ENCODE measurements around the gene CTRB1.
"Not testable (repeated sequence)": the region's sequence is repeated elsewhere in the genome, so short reads cannot be mapped to it uniquely, and the experiment has no call there.

Gene CTRB1

DNA sequence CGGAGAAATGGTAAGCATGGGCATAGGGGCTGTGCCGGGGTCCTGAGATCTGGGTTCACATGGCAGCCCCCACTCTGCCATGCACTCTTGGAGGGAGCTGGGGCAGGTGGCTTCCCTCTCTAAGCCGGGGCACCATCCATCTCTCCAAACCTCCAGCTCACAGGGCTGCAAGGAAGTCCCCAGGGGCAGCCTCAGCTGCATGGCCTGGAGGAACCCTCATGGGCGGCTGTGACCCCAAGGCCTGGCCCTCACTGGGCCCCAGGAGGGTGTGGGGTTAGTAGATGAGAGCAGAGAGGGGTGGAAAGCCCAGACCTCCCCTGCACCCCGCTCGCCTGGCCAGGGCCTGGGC is 14.4 kb upstream of the CTRB1 start:
- DNase-seq (ENCODE audit: low read depth in 3 of 3), result no peak

DNA sequence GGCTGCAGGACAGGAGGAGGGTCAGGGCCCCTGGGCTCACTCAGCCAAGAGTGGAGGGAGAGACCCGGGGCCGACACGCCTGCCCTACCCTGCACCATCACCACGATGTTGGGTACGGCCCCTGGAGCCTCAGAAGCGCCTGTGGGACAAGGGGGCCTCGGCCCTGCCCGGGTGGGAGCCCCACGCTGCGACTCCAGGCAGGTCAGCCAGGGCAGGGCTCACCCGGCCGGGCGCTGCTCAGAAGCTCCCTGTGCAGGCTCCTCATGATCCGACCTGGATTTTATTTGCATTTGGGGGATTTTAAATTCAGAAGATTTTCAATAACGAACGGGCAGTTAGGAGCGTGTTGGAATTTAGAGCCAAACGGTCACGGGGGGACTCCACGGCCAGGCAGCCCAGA is 13.9 kb upstream of the CTRB1 start:
- DNase-seq (ENCODE audit: low read depth in 3 of 3), result not testable (repeated sequence)

DNA sequence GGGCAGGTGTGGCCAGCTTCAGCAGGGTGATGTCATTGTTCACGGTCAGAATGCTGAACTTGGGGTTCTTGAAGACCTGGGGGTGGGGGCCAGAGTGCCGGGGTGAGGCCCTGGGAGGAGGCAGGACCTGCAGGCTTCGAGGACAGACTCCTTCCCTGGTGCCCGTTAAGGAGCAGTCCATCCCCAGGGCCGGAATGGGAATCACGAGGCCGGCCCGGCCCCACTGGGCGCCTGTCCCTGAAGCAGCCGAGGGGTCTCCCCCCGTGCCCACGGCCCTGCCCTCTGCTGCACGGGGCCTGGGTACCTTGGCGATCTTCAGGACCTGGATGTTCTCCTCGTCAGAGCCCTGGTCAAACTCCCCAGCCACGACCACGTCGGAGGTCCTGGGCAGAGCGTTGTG is 13.3 kb upstream of the CTRB1 start:
- DNase-seq (ENCODE audit: low read depth in 3 of 3), result not testable (repeated sequence)

DNA sequence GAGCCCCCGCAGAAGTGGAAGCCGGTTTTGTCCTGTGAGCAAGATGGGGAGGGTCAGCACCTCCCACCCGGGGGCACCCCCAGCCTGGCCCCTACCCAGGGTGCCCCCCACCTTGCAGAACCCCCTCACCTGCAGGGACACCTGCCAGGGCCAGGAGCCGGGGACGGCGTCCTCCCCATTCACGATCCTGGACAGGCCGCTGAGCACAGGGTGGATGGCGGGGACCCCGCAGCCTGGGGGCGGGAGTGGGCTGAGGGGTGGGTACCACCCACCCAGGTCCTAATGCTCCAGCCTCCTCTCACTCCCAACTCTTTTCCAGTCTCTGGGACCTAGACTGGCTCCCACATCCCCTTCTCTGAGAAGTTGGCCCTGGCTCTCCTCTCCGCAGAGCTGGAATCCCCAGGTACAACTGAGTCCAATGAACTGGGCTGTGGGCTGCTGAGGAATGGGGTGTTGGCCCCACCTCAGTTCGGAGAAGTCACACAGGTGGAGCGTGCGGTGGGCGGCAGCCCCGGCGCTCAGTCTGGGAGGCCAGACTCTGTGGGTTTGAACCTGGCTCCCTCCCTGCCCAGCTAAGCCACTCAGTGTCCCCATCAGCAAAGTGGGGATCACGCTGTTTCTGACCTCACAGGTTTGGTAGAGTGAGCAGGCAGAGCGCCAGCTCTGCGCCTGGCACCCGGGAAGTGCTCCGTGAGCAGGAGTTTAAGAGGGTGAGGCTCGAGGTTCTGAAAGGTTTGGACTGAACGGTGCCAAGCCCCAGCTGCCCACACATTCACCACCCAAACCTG is 12.6 kb upstream of the CTRB1 start:
- not testable (repeated sequence) for DNase-seq (ENCODE audit: low read depth in 3 of 3)

DNA sequence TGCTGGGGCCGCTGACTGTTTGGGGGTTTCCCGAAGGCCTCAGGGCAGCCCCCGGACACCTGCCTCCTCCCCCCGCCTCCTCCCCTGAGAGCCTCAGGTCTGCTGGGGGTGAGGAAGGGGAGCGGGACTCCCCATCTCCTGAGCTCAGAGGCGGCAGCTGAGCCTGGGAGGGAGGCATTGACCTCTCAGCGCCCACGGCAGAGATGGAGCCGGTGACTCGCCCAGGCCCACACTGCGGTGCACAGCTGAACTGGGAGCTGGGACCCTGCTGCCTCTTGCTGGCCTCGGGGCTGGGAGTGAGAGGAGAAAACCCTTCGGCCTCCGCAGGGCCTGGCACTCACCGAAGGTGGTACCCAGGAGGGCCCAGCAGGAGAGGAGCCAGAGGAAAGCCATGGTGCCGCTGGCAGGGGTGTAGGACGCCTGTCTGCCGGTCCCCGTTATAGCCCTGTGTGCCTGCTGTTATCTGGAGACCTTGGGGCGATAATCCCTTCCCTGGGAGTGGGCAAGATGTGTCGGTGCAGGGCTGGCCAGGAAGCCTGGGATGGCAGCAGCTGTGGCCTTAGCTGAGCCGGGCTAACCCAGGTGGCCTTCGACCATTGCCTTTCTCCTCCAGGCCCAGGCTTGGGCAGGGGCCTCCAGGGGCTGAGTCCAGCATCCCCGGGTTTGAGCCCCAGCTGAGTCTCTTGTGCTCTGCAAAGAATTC is 11.9 kb upstream of the CTRB1 start, which contains the start of gene CTRB2:
Gene CTRB2, minus strand, starts transcription at position 413 of the 703 bp plus-strand sequence. Its CDS starts 20 bp downstream, at position 393.
- no peak for DNase-seq (ENCODE audit: low read depth in 3 of 3)

DNA sequence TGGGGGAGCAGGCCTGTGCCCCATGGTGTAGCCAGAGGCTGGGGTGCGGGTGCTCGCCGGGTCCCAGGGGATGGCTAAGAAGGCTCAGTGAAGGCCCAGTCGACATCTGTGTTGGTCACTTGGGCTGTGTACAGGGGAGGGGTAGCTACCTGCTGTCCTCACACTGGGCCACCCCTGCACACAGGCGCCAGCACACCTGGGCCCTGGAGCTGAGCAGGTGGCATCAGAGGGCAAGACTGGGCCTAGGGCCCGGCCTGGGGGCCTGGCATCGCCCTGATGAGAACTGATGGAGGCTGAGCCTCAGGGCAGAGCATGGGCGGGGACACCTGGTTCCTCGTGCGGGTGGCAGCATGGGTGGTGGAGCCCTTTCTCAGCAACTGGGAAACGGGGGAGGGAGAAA is 11.0 kb upstream of the CTRB1 start:
- no peak for DNase-seq (ENCODE audit: low read depth in 3 of 3)

DNA sequence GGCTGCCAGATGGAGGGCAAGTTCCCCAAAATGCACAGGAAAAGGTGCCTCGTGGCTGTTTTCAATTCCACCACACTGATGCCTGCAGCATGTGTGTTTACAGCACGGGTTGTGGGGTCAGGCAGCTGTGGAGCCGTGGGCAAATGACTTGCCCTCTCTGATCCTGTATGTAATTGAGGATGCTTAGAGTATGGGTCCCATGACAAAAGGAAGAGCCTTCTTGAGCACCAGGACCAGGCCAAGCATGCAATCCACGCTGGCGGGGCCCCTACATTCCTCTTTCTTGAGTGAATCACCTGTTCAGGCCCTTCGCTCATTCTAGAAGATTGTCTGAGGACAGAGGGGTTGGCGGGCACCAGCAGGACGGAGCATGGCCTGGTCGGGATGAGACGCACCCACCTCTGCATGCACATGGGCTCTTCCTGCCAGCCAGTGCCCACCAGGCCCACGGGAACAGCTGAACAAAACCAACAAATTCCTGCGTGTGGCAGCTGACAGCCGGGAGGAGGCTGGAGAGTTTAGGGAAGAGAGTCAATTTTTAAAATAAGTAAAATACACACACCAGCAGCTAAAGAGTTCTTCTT is 10.5 kb upstream of the CTRB1 start:
- no peak for DNase-seq (ENCODE audit: low read depth in 3 of 3)

DNA sequence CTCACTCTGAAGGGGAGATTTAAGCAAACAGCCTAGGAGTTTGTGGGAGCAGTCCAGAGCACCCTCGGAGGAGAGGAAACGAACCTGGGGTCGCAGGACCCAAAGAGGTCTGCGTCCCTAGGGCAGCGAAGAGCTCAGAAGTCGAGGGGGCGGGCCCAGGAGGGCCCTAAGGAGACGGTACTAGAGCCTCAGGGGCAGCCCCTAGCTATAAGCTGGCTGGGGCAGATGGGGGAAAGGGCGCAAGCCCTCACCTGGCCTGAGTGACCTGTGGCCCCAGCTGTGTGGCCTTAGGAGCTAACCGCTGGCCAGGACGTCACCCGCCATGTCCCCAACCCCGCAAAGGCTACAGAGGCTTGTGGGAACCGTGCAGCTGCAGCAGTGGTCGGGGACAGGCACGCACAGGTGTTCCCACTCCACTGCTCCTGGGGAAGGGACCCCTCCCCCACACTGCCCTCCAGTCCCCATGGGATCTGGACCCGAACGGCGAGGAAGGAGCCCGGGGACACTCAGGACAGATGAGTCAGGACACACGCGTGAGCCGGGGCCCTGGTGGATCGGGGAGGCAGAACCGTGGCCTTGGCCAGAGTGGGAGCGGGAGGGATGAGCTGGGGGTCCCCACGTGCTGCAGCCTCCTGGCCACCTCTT is 9.8 kb upstream of the CTRB1 start:
- DNase-seq (ENCODE audit: low read depth in 3 of 3), result no peak

DNA sequence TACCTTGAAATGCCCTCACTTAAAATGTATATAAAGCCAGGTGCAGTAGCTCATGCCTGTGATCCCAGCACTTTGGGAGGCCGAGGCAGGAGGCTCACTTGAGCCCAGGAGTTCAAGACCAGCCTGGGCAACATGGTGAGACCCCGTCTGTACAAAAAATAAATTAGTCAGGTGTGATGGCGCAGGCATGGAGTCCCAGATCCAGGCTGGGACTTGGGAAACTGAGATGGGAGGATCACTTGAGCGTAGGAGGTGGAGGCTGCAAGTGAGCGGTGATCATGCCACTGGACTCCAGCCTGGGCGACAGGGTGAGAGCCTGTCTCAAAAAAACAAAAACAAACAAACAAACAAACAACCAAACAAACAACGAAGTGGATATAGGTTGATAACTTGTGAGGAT is 9.3 kb upstream of the CTRB1 start:
- DNase-seq (ENCODE audit: low read depth in 3 of 3), result not testable (repeated sequence)

DNA sequence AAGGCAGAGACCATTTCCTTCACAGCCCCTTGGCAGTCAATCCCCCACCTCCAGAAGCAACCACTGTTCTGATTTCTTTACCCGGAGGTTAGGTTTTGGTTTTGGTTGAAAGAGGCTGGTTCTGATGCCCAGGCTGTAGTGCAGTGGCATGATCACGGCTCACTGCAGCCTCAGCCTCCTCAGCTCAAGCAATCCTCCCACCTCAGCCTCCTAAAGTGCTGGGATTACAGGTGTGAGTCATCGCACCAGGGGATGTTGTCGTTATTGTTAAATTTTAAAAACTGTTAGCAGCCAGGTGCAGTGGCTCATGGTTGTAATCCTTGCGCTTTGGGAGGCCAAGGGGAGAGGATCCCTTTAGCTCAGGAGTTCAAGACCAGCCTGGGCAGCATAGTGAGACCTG is 8.8 kb upstream of the CTRB1 start:
- DNase-seq (ENCODE audit: low read depth in 3 of 3), result no peak

DNA sequence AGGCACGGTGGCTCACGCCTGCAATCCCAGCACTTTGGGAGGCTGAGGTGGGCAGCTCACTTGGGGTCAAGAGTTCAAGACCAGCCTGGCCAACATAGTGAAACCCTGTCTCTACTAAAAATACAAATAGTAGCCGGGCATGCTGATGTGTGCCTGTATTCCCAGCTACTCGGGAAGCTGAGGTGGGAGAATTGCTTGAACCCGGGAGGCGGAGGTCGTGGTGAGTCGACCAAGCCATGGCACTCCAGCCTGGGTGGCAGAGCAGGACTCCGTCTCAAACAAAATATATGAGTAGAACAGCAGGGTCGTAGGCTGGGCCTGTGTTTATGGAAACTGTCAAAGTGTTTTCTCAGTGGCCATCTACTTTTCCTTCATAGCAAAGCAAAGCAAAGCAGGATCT is 7.5 kb upstream of the CTRB1 start:
- not testable (repeated sequence) for DNase-seq (ENCODE audit: low read depth in 3 of 3)

DNA sequence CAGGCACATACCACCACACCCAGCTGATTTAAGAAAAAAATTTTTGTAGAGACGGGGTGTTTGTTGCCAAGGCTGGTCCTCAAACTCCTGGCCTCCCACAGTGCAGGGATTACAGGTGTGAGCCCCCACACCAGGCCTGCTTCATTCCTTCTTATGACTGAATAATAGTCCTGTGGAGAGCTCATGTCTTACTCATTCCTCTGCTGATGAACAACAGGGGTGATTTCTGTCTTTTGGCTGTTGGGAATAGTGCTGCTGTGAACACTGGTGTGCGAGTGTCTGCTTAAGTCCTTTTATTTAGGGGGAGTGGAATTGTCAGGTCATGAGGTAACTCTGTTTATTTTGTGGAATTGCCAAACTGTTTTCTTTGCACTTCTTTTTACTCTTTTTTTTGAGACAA is 2.7 kb upstream of the CTRB1 start:
- no peak for DNase-seq (ENCODE audit: low read depth in 3 of 3)

DNA sequence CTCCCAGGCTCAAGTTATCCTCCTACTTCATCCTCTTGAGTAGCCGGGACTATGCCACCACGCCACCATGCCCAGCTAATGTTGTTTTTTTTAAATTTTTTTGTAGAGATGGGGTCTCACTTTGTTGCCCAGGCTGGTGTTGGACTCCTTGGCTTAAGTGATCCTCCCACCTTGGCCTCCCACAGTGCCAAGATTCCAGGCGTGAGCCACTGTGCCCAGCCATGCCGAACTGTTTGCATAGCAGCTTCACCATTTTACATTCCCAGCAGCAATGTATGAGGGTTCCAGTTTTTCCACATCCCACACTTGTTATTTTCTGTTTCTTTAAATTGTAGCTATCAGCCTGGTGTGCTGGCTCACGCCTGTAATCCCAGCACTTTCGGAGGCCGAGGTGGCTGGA is 2.2 kb upstream of the CTRB1 start:
- DNase-seq (ENCODE audit: low read depth in 3 of 3), result no peak

DNA sequence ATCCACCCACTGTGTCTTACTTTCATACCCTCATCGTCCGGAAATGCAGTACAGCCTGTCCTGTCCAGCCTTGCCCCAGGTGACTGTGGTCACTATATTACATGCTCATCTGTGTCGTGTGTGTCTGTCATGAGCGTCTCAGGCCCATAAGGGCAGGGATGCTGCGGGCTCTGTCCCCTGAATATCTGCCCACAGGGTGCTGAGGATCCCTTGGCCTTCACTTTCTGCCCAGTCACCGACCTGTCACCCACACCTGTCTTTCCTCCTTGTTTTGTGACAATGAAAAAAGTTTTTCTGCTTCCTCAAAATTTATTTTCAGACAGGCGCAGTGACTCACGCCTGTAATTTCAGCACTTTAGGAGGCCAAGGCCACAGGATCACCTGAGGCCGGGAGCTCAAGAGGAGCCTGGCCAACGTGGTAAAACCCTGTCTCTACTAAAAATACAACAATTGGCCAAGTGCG is 1.4 kb upstream of the CTRB1 start:
- DNase-seq (ENCODE audit: low read depth in 3 of 3), result no peak

DNA sequence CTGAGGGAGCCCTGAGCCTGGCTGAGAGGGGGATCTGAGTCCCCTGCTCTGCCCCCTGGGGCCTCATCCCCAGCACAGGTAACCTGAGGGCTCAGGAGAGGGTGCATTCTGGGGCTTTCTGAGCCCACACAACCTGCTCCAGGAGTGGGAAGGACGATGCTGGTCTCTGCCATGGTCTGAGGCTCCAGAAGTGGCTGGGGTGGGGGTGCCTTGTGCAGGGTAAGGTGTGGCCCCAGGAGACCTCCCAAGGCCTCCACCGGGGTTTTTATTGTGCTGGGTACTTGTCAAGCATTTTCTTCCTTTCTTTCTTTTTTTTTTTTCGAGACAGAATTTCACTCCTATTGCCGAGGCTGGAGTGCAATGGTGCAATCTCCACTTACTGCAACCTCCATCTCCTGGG is 300 bp downstream of the CTRB1 start:
- DNase-seq (ENCODE audit: low read depth in 3 of 3), result no peak

DNA sequence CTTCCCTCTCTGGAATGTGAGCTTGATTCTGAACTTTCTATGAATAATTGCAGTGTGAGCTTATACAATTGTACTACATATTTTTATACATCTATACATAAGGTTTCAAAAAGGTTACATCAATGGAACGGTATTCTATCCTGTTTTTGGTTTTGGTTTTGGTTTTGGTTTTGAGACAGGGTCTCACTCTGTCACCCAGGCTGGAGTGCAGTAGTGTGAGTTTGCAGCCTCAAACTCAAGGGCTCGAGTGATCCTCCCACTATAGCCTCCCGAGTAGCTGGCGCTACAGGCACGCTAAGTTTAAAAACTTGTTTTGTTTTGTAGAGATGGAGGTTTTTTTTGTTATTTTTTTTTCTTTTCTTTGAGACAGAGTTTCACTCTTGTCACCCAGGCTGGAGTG is 1.1 kb downstream of the CTRB1 start:
- no peak for DNase-seq (ENCODE audit: low read depth in 3 of 3)

DNA sequence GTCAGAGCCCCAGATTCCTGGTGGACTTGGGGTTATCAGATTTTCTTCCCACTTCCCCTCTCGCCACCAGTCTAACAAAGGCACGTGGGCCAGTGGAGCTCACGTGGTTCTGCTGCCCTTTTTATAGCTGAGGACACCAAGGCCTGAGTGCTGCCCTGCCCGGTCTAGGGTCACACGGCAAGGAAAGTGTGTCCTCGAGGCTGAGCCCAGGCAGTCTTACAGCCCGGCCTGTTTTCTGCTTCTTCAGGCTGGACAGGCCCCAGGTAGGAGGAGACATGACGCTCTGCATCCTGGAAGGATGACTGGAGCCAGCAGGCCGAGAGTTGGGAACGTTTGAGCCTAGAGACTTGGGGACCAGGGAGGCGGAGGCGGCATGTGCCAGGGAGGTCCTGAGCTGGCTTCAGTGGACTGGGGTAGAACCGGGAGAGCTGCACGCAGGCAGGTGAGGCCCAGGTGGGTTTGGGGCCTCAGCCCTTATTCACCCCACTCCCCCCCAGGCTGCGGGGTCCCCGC is 3.5 kb downstream of the CTRB1 start:
- no peak for DNase-seq (ENCODE audit: low read depth in 3 of 3)

DNA sequence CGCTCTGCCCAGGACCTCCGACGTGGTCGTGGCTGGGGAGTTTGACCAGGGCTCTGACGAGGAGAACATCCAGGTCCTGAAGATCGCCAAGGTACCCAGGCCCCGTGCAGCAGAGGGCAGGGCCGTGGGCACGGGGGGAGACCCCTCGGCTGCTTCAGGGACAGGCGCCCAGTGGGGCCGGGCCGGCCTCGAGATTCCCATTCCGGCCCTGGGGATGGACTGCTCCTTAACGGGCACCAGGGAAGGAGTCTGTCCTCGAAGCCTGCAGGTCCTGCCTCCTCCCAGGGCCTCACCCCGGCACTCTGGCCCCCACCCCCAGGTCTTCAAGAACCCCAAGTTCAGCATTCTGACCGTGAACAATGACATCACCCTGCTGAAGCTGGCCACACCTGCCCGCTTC is 4.3 kb downstream of the CTRB1 start:
- not testable (repeated sequence) for DNase-seq (ENCODE audit: low read depth in 3 of 3)

DNA sequence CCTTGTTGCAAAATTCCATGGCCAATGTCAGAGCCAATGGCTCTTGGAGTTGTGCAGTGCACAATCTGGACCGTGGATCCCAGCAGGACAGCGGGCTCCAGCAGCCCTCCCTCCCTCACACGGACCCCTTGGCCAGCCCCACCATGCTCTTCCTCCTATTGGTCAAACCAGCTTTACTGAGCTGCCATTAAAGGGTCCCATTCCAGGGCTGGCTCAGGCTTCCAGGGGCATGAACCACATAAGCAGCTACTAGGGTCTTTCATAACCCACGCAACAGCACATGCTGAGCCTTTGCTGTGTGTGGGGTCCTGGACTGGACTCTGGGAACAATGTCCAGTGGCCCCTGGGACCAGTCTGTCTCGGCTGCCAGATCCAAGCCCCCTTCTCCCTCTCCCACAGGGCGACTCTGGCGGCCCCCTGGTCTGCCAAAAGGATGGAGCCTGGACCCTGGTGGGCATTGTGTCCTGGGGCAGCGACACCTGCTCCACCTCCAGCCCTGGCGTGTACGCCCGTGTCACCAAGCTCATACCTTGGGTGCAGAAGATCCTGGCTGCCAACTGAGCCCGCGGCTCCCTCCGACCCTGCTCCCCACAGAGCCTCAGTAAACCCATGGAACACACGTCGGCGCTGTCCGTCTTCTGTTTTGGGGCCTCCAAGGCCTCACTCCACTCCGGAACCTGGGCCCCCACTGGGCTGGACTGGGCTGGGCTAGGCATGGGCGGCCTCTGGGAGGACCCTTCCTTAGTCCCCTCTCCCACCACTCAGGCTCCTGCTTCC is 5.7 kb downstream of the CTRB1 start:
- no peak for DNase-seq (ENCODE audit: low read depth in 3 of 3)

DNA sequence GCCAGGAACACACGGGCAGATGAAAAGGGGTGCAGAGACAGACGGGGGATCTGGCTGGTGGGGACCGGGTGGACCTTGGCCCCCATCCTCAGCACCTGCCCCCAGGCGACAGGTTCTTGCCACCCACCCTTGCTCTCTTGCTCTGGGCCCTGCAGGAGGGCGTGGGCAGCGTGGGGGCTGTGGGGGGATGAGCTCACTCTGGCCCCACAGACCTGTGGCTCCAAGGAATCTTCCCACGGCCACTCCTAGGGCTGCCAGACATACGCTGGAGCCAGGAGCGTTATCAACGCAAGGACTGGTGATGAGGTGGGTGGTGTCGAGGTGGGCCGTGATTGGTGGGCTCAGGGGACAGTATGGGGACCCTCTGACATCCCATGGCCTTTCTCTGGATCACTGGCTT is 6.3 kb downstream of the CTRB1 start:
- DNase-seq (ENCODE audit: low read depth in 3 of 3), result no peak
